Neural cell (in vitro differentiated cells): ENCODE results near the gene HACD3. TPM values are rescaled to one million over a fixed set of nuclear protein-coding genes. Genes with fewer than 3 reads are reported as not detected.

Source experiments
- H2AFZ ChIP-seq: fragments of 200-600, 300-800 bp; sonication (generic), shearing (Covaris generic); 2 replicates; pipeline ENCODE4 v1.6.0; 2014; ENCODE audit warnings: low read depth, mild to moderate bottlenecking, antibody characterized with exemption, low read length, moderate library complexity
- H3F3A ChIP-seq: fragments of 200-600 bp; shearing (Covaris generic); 2 replicates; pipeline ENCODE4 v1.6.1; 2016; ENCODE audit warnings: mild to moderate bottlenecking, moderate library complexity, mixed read lengths, antibody characterized with exemption, low read length; ENCODE audit not compliant: insufficient read depth, poor library complexity, severe bottlenecking
- H3K27ac ChIP-seq: fragments of 200-600, 300-800 bp; sonication (generic), shearing (Covaris generic); 2 replicates; pipeline ENCODE4 v1.5.1; 2014; ENCODE audit warnings: mild to moderate bottlenecking, low read length, moderate library complexity
- H3K27me3 ChIP-seq: fragments of 300-800, 200-600 bp; sonication (generic), shearing (Covaris generic); 2 replicates; pipeline ENCODE4 v1.6.0; 2014; ENCODE audit warnings: mild to moderate bottlenecking, low read depth, low read length, moderate library complexity; ENCODE audit not compliant: insufficient read depth
- H3K36me3 ChIP-seq: fragments of 300-800, 200-600 bp; sonication (generic), shearing (Covaris generic); 2 replicates; pipeline ENCODE4 v1.5.1; 2014; ENCODE audit warnings: mild to moderate bottlenecking, antibody characterized with exemption, low read length, moderate library complexity; ENCODE audit not compliant: insufficient read depth
- H3K4me2 ChIP-seq: fragments of 300-800, 200-600 bp; sonication (generic), shearing (Covaris generic); 2 replicates; pipeline ENCODE4 v1.6.0; 2014; ENCODE audit warnings: mild to moderate bottlenecking, low read length
- H3K4me3 ChIP-seq: fragments of 300-800, 200-600 bp; sonication (generic), shearing (Covaris generic); 2 replicates; pipeline ENCODE4 v1.5.1; 2014; ENCODE audit warnings: mild to moderate bottlenecking, low read length, moderate library complexity
- H3K79me2 ChIP-seq: fragments of 200-600 bp; shearing (Covaris generic); replicated peaks from 2 replicates; pipeline ENCODE4 v1.6.0; 2014; ENCODE audit warnings: mild to moderate bottlenecking, low read length, moderate library complexity; ENCODE audit not compliant: insufficient read depth
- H3K9ac ChIP-seq: fragments of 300-800, 200-600 bp; sonication (generic), shearing (Covaris generic); 2 replicates; pipeline ENCODE4 v1.6.1; 2016; ENCODE audit warnings: mild to moderate bottlenecking, low read length, mixed read lengths
- H3K9me2 ChIP-seq: fragments of 200-600 bp; shearing (Covaris generic); 2 replicates; pipeline ENCODE4 v1.6.1; 2016; ENCODE audit warnings: mild to moderate bottlenecking, low read length, mixed read lengths; ENCODE audit not compliant: insufficient read depth
- H3K9me3 ChIP-seq: fragments of 200-600, 300-800 bp; sonication (generic), shearing (Covaris generic); 2 replicates; pipeline ENCODE4 v1.6.1; 2016; ENCODE audit warnings: mild to moderate bottlenecking, mixed run types, low read length, moderate library complexity, mixed read lengths
- H4K20me1 ChIP-seq: fragments of 200-600 bp; shearing (Covaris generic); 2 replicates; pipeline ENCODE4 v1.6.1; 2016; ENCODE audit warnings: mild to moderate bottlenecking, mixed run types; ENCODE audit not compliant: insufficient read depth
- EP300 ChIP-seq: fragments of 450-650 bp; conservative IDR thresholded peaks from 2 replicates; pipeline ENCODE4 v1.6.1; 2014; ENCODE audit warnings: antibody characterized with exemption, mild to moderate bottlenecking, moderate library complexity; ENCODE audit not compliant: poor library complexity, severe bottlenecking
- EZH2 ChIP-seq: fragments of 200-600, 300-800 bp; shearing (Covaris generic), sonication (generic); IDR thresholded peaks from 2 replicates; pipeline ENCODE4 v1.6.1; 2014; ENCODE audit warnings: antibody characterized with exemption, low read length, borderline replicate concordance, mild to moderate bottlenecking; ENCODE audit not compliant: insufficient read depth, poor library complexity, severe bottlenecking
- MXI1 ChIP-seq: fragments of 450-650 bp; conservative IDR thresholded peaks from 2 replicates; pipeline ENCODE4 v1.6.1; 2014; ENCODE audit warnings: antibody characterized with exemption, mild to moderate bottlenecking; ENCODE audit not compliant: poor library complexity, severe bottlenecking
- POLR2AphosphoS5 ChIP-seq: IDR thresholded peaks from 2 replicates; pipeline ENCODE4 v1.6.1; 2012
- RAD21 ChIP-seq: fragments of 450-650 bp; conservative IDR thresholded peaks from 2 replicates; pipeline ENCODE4 v1.6.1; 2014; ENCODE audit warnings: antibody characterized with exemption, mild to moderate bottlenecking, moderate library complexity
- SMC3 ChIP-seq: fragments of 450-650 bp; conservative IDR thresholded peaks from 2 replicates; pipeline ENCODE4 v1.6.1; 2014; ENCODE audit warnings: antibody characterized with exemption, mild to moderate bottlenecking, moderate library complexity; ENCODE audit not compliant: poor library complexity
- TAF1 ChIP-seq: IDR thresholded peaks from 2 replicates; pipeline ENCODE4 v1.6.1; 2012; ENCODE audit warnings: low read depth
- polyA minus RNA-seq: library from RNA; depleted of rRNA, polyadenylated mRNA; stranded (reverse); fragments of >200 nt; gene quantifications from 2 replicates; pipeline ENCODE4 v1.2.3, GENCODE V29; 2014
- polyA plus RNA-seq: library from polyadenylated mRNA; depleted of rRNA; stranded (reverse); fragments of >200 nt; gene quantifications from 2 replicates; pipeline ENCODE4 v1.2.3, GENCODE V29; 2014
- TF ChIP-seq, protein P1 (sequence below): fragments of 450-650 bp; IDR thresholded peaks from 2 replicates; pipeline ENCODE4 v1.5.1; 2014; ENCODE audit warnings: antibody characterized with exemption, mild to moderate bottlenecking, moderate library complexity; ENCODE audit not compliant: poor library complexity, severe bottlenecking
- TF ChIP-seq, protein P2 (sequence below): IDR thresholded peaks from 2 replicates; pipeline ENCODE4 v1.6.1; 2012; ENCODE audit warnings: borderline replicate concordance

The HACD3 gene, protein sequence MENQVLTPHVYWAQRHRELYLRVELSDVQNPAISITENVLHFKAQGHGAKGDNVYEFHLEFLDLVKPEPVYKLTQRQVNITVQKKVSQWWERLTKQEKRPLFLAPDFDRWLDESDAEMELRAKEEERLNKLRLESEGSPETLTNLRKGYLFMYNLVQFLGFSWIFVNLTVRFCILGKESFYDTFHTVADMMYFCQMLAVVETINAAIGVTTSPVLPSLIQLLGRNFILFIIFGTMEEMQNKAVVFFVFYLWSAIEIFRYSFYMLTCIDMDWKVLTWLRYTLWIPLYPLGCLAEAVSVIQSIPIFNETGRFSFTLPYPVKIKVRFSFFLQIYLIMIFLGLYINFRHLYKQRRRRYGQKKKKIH
- polyA plus RNA-seq (170 and 177 TPM in 2 replicates), polyA minus RNA-seq (175 and 187 TPM in 2 replicates)

DNA sequence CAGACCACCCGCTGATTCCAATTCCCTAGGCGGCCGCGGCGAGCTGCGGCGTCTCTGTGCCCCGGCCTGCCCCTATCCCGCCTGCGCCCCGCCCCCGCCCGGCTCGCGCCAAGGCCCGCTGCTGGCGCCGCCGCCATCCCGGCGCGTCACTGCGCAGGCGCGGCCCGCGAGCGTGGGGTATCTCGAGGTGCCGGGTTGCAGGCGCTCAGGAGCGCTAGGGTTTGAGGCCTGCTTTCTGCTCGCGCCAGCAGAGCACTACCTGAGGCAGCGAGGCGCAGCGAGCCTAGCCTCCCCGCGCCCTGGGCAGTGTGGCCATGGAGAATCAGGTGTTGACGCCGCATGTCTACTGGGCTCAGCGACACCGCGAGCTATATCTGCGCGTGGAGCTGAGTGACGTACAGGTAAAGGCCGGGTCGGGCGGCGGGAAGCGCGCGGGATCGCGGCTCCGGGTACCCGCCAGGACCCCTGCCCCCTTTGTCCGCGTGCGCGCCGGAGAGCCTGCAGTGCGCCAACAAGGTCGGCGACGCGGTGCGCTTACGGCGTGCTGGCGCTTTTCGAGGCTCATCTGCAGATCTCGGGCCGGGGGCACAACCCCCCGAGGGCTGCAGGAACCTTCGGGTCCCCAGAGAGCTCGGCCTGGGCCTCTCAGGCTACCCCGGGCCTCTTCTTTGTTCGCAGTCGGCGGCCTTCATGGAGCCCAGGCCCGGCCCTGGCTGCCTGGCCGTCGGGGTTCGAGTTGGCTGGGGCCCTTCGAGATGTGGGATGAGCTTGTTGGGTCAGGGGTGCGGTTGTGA lies at the start of gene HACD3:
HACD3 (plus strand) TSS at position 146 of the 794 bp plus-strand sequence; CDS start at position 315, 169 bp downstream.
- H3K9ac ChIP-seq, result peak within 1 kb of the TSS; percentile 96
- peak within 1 kb of the TSS; percentile 98 for H3K4me3 ChIP-seq
- H3K36me3 ChIP-seq, result no peaks in the 10 kb centered on the region
- peak within 1 kb of the TSS; percentile 89 for H3K4me2 ChIP-seq
- H3K79me2 ChIP-seq, result peaks cover 45% of the 10 kb centered on the region
- H3K9me2 ChIP-seq, result no peaks in the 10 kb centered on the region
- peak within 1 kb of the TSS; percentile 95 for H3K27ac ChIP-seq
- no peaks in the 10 kb centered on the region for H3K27me3 ChIP-seq
- no peaks in the 10 kb centered on the region for H3F3A ChIP-seq
- peak within 1 kb of the TSS; percentile 93 for H2AFZ ChIP-seq
- no peaks in the 10 kb centered on the region for H3K9me3 ChIP-seq
- TF ChIP-seq TAF1 (peak; percentile 60), MXI1 (peak; percentile 94), EP300 (peak; percentile 18), POLR2AphosphoS5 (peak; percentile 97), SMC3 (peak; percentile 17), RAD21 (peak; percentile 12), EZH2 (no peak)
- TF ChIP-seq, protein P1, sequence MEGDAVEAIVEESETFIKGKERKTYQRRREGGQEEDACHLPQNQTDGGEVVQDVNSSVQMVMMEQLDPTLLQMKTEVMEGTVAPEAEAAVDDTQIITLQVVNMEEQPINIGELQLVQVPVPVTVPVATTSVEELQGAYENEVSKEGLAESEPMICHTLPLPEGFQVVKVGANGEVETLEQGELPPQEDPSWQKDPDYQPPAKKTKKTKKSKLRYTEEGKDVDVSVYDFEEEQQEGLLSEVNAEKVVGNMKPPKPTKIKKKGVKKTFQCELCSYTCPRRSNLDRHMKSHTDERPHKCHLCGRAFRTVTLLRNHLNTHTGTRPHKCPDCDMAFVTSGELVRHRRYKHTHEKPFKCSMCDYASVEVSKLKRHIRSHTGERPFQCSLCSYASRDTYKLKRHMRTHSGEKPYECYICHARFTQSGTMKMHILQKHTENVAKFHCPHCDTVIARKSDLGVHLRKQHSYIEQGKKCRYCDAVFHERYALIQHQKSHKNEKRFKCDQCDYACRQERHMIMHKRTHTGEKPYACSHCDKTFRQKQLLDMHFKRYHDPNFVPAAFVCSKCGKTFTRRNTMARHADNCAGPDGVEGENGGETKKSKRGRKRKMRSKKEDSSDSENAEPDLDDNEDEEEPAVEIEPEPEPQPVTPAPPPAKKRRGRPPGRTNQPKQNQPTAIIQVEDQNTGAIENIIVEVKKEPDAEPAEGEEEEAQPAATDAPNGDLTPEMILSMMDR, result no peak
- TF ChIP-seq, protein P2, sequence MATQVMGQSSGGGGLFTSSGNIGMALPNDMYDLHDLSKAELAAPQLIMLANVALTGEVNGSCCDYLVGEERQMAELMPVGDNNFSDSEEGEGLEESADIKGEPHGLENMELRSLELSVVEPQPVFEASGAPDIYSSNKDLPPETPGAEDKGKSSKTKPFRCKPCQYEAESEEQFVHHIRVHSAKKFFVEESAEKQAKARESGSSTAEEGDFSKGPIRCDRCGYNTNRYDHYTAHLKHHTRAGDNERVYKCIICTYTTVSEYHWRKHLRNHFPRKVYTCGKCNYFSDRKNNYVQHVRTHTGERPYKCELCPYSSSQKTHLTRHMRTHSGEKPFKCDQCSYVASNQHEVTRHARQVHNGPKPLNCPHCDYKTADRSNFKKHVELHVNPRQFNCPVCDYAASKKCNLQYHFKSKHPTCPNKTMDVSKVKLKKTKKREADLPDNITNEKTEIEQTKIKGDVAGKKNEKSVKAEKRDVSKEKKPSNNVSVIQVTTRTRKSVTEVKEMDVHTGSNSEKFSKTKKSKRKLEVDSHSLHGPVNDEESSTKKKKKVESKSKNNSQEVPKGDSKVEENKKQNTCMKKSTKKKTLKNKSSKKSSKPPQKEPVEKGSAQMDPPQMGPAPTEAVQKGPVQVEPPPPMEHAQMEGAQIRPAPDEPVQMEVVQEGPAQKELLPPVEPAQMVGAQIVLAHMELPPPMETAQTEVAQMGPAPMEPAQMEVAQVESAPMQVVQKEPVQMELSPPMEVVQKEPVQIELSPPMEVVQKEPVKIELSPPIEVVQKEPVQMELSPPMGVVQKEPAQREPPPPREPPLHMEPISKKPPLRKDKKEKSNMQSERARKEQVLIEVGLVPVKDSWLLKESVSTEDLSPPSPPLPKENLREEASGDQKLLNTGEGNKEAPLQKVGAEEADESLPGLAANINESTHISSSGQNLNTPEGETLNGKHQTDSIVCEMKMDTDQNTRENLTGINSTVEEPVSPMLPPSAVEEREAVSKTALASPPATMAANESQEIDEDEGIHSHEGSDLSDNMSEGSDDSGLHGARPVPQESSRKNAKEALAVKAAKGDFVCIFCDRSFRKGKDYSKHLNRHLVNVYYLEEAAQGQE, result peak; percentile 80
- H4K20me1 ChIP-seq, result no peaks in the 10 kb centered on the region

DNA sequence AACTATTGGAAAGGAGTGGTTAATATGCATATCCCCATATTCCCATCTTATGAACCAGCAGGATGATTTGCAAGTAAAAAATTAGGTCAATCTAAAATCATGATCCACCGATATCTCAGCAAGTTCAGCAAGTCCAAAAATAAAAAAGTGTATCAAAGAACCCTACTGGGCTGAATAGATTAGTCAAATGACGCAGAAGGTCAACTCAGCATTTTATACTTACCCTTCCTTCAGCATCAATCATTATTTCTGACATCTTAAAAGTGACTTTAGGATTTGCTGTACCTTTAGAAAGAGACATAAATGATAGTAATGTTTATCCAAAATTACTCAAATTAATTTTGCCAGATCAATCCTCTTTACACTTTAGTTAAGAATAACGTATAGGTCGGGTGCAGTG lies 45.4 kb upstream of the HACD3 start:
- Histone ChIP-seq H3K4me3 (no peak overlapping the region), H3K36me3 (no peaks in the 10 kb centered on the region), H4K20me1 (no peaks in the 10 kb centered on the region), H3K79me2 (no peaks in the 10 kb centered on the region), H3K9me3 (no peaks in the 10 kb centered on the region), H3K27ac (no peak overlapping the region), H3K9ac (no peak overlapping the region), H3F3A (no peaks in the 10 kb centered on the region), H3K9me2 (no peaks in the 10 kb centered on the region), H2AFZ (no peak overlapping the region), H3K27me3 (no peaks in the 10 kb centered on the region), H3K4me2 (no peak overlapping the region)
- no peak for TF ChIP-seq TAF1
